ENCODE results near the gene POLR1G.

The POLR1G gene

DNA sequence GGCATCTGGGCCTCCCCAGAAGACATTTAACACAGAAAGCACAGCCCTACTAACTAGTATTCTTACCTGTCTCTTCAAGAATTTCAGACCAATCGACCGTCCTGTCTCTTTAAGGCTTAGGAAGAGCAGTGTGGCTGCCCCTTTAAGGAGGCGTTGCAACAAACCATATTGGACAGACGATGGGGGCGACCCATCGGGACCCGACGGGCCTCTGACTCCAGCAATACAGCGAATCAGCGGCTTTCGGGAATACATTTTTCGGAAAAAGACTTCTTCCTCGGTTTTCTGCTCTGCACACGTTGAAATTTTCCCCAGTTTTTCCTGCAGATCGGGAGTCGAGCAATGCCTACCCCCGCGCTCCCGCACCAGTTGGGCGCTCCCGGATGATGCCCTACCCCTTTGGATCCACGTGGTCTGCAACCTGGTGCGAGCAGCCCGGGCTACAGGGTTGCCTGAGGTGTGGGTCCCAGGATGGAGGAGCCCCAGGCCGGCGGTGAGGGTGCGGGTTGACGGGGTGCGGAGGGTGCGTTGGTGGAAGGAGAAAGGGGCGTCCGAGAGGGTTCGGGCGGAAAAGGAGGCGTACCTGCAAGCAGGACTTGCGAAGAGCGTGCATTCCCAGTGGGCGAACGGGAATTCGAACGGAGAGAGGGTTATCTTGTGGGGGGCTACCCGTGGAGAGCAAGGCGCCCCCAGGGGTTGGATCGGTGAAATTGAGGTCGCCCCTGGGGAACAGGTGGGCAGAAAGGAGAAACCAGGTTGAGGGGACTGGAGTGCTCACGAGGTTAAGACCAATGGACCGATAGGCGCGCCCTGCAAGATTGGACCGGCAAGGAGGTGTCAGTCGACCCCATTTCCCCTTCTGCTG lies at the start of gene POLR1G:
Gene POLR1G, plus strand, starts transcription at position 419 of the 865 bp plus-strand sequence. Its CDS starts 53 bp downstream, at position 472.
- peak; percentile 89 for DNase-seq

DNA sequence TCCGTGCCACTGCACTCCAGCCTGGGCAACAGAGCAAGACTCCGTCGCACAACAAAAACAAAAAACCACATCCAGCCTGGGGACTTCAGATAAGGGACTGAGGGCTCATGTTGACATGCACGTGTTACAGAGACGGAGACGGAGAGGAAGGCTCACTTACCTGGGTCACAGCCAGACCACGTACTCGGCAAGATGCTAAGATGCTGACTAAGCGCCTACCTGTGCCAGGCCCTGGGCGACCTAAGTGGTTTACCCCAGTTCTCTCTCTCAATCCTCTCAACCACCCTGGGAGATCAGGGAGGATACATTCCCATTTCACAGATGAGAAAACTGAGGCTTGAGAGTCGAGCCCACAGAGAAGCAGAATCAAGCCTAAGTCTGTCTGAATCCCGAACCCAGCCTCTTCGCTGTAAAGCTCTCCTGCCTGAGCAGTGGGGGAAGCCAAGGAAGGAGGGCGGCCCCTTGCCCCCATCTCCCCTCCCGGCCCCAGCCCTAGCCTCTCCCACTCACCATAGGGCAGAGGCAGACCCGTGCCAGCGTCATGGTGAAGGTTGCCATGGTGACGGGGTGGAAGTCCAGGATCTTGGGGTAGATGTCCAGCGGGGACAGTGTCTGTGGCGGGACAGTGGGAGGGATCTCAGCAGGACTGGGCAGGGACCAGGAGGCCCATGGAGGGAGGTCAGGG lies 49.5 kb upstream of the POLR1G start:
- no peak for DNase-seq

GRCh38 chr19:45357445-45357783 lies 49.0 kb upstream of the POLR1G start:
- DNase-seq: no peak

GRCh38 chr19:45358213-45358792 lies 48.1 kb upstream of the POLR1G start:
- DNase-seq: no peak

DNA sequence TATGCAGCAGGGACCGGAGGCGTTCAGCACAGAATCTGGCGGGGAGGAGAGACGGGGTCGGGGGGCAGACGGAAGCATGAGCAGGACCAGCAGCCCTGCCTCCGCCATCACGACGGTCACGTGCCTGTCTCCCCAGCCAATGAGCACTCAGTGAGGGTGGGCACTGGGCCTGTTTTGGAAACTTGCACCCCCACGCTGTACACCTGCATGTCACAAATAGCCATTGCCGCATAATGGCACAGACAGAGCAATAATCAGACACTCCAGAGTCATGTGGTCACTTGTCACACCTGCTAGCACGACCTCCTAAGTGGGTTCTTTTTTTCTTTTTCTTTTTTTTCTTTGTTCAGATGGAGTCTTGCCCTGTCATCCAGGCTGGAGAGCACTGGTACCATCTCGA lies 44.8 kb upstream of the POLR1G start:
- DNase-seq: no peak

- no peak for DNase-seq
Observed at GRCh38 chr19:45362291-45362690, 44.2 kb upstream of the POLR1G start.

DNA sequence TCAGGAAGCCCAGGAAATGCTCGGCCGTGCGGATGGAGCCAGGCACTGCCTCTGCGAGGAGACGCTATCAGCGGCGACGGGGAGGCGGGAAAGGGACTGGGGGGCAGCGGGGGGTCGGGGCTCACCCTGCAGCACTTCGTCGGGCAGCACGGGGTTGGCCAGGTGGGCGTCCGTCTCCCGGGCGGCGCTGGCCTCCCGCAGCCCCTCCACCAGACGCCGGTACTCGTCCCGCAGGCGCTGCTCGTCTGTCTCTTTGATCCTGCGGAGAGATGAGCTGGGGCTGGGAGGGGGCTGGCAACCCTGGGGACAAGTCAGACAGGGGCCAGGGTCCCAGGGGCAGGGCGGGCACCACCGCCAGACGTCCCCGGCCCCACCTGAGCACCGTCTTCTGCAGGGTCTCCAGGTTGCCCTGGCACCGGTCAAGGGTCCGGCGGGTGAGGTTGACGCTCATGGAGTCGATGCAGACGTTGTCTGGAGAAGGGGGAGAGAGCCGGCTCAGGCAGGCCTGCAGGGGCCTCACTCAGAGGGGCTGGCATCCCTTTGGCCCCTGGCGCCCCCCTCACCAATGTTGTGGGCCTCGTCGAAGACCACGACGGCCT lies 42.5 kb upstream of the POLR1G start:
- DNase-seq: no peak

DNA sequence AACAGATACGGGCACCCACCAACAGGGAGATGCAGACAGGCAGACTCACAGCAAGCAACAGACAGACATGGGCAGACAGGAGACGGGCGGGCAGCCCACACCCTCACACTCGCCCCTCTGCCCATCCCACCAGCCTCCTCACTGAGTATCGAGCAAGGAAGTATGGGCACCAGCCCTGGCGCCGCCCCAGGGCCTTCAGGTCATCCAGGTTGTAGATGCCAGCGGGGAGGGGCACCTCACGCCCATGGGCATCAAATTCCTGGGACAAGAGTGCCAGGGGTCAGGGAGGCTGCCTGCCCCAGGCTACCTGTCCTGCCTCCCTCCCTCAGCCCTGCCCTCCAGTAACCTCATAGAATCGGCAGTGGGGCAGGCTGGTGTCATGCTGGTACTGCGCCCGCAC lies 41.7 kb upstream of the POLR1G start:
- no peak for DNase-seq

DNA sequence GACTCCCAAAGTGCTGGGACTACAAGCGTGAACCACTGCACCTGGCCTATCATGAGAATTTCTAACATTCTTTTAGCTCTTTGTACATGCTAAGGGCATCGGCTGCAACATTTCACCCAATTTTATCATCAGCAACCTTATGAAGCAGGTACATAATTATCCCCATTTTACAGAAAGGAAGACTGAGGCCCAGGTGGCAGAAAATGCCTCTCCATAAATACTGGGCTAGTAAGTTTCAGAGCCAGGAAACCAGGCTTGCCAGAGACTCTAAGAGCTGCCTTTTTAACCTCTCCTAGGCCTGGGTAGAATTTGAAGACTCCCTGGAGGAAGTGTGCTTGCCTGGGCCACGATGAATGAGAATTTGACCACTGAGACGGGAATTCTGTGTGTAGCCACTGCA lies 38.3 kb upstream of the POLR1G start:
- no peak for DNase-seq

GRCh38 chr19:45368737-45369340 lies 37.6 kb upstream of the POLR1G start:
- DNase-seq: no peak

- DNase-seq: peak; percentile 99
Observed at GRCh38 chr19:45370410-45371204, 35.8 kb upstream of the POLR1G start, which contains the start of gene ERCC2. Gene ERCC2 (minus strand): TSS chr19:45370573. CDS start chr19:45370540, 33 bp downstream.

GRCh38 chr19:45376045-45376724 lies 30.3 kb upstream of the POLR1G start:
- DNase-seq: no peak

DNA sequence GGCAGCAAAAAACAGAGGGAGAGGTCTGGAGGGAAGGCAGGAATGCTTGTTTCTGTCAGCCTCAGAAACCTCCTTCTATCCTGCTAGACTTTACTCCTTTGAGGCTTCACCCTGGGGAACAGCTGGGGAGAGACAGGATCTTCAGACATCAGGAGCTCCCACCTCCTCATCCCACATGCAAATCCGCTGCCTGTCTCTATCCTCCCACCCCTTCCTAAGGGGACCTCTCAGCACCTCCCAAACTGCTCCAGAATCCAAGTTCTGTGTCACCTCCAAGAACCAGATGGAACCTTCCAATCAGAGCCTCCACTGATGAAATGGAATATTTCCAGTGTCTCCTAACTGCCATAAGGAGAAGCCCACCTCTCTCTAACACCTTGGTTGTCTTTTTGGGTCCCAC lies 26.3 kb upstream of the POLR1G start:
- DNase-seq: no peak

DNA sequence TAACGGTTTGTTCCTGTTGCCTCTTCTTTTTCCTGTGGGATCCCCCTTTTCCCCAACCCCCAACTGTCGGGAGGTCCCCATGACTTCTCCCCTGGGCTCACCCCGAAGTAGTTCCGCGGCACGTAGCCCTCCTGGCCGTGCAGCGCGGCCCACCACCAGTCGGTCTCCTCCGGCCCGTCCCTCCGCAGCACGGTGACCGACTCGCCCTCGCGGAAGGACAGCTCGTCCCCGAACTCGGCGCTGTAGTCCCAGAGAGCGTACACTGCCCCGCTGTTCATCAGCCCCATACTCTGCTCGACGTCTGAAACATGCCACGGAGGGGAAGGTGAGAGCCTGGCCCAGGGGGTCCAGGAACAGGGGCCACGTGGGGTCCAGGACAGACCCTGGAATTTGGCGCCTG lies 24.0 kb upstream of the POLR1G start:
- DNase-seq: no peak

GRCh38 chr19:45385392-45386221 lies 20.8 kb upstream of the POLR1G start:
- DNase-seq: no peak

DNA sequence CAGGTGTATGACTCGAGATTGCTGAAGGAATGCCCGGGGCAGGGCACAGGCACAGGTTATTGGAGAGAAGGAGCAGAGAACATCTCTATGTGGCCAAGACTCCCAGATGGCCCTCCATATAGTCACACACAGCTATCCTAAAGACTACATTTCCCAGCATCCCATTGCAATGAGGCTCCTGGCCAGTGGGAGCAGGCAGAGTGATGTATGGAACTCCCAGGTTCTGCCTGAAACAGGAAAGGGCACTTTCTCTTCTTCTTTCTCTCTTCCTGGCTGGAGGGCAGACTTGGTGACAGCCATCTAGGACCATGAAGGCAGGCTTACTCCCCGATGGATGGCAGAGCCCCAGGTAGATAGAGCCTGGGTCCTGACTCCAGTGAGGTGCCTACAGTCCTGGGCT lies 15.1 kb upstream of the POLR1G start:
- DNase-seq: no peak

GRCh38 chr19:45391871-45392665 lies 14.4 kb upstream of the POLR1G start:
- no peak for DNase-seq

GRCh38 chr19:45395821-45396617 lies 10.4 kb upstream of the POLR1G start:
- no peak for DNase-seq

DNA sequence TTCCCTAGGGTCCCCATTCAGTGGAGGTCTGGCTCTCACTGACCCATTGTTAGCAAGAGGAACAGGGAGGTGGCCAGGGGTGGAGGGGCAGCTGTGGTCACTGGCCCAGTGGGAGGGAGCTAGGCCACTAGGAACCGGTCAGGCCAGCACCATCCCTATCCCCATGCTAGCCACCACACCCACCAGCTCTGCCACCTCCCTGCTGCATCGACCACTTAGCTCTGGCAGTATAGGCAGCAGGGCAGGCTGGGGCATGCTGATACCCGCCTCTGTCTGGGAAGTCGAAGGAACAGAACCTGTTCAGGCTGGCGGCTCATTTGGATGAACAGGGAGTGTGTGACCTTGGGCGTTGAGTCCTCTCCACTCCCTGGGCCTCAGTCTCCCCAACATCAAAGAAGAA lies 6.3 kb upstream of the POLR1G start:
- no peak for DNase-seq
